Measurements from ENCODE around the gene ERFE.
A peak's percentile ranks its signal among the peaks of the same experiment; 100 is the strongest.

The ERFE gene

DNA sequence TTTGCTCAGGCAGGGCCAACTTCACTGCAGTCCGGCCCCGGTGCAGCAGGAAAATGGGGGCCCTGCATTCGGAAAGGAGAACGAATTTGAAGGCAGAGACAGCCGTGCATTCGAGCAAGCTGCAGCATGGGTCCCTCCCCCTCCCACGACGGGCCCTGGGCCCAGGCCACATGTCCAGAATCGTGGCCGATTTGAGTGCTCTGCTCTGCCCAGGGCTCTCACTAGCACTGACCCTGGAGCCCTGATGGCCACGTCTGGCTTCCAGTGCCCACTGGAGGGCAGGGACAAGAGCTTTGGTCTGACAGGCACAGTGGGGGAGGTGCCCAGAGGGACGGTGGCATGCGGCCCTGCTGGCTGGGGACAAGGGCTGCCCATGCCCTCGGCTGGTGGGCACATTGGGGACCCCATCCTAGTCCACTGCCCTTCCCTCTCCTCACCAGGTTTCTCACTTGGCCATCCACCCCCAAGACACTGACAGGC is 34.7 kb upstream of the ERFE start:
- Histone ChIP-seq H3K4me1 (peaks cover 7 to 60% (median 43%) of the 10 kb centered on the region in 10 experiments; a peak in 19 of 20 replicates), H3K4me2 (peak overlapping the region in 8 of 11 experiments; percentile 2 to 54 (median 48); a peak in 10 of 22 replicates)
- TF ChIP-seq Cebpa-rat (IDR thresholded peaks at IDR 0.05) = no peak

DNA sequence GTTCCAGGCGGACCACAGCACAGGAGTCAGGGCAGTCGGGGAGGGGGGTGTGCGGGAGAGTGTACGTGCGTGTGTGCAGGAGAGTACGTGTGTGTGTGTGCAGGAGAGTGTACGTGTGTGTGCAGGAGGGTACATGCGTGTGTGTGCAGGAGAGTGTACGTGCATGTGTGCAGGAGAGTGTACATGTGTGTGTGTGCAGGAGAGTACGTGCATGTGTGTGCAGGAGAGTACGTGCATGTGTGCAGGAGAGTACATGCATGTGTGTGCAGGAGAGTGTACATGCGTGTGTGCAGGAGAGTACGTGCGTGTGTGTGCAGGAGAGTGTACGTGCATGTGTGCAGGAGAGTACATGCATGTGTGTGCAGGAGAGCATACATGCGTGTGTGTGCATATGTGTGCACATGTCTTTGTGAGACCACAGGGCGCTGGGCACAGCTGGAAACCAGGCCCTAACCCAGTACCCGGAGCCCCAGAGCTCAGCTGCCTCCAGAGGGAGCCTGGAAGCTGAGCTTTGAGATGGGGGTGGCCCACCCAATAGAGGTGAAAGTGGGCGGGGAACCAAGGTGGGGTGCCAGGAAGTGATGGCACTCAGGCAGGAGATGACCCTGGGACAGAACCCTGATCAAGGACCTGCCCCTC is 34.2 kb upstream of the ERFE start:
- Histone ChIP-seq H3K4me1 (peaks cover 7 to 63% (median 42%) of the 10 kb centered on the region in 10 experiments; a peak in 19 of 20 replicates), H3K27me3 (peaks cover 0 to 5% (median 0%) of the 10 kb centered on the region in 11 experiments; a peak in 1 of 22 replicates), H3K27ac (no peak overlapping the region), H3K9me3 (replicated peaks in 1 of 11) (no peaks in the 10 kb centered on the region), H3K9ac (no peak overlapping the region), H3K36me3 (no peaks in the 10 kb centered on the region), H3K4me2 (0 out of 22 replicates have a peak overlapping the region, but pooled peaks of 1 of the 11 experiments have one; percentile 51), H3K4me3 (no peak overlapping the region), H4K20me1 (no peaks in the 10 kb centered on the region; a peak in 2 of 22 replicates)
- no peak for TF ChIP-seq Cebpa-rat (IDR thresholded peaks at IDR 0.05)

More for the DNA sequence above, 34.7 kb upstream of the ERFE start:
- H3K9ac ChIP-seq = no peak overlapping the region
- no peak overlapping the region for H3K27ac ChIP-seq
- no peak overlapping the region for H3K4me3 ChIP-seq
- H3K27me3 ChIP-seq = peaks cover 0 to 5% (median 0%) of the 10 kb centered on the region in 11 experiments; a peak in 1 of 22 replicates
- H3K36me3 ChIP-seq = no peaks in the 10 kb centered on the region
- no peaks in the 10 kb centered on the region for H3K9me3 ChIP-seq (replicated peaks in 1 of 11)
- H4K20me1 ChIP-seq = no peaks in the 10 kb centered on the region; a peak in 2 of 22 replicates

DNA sequence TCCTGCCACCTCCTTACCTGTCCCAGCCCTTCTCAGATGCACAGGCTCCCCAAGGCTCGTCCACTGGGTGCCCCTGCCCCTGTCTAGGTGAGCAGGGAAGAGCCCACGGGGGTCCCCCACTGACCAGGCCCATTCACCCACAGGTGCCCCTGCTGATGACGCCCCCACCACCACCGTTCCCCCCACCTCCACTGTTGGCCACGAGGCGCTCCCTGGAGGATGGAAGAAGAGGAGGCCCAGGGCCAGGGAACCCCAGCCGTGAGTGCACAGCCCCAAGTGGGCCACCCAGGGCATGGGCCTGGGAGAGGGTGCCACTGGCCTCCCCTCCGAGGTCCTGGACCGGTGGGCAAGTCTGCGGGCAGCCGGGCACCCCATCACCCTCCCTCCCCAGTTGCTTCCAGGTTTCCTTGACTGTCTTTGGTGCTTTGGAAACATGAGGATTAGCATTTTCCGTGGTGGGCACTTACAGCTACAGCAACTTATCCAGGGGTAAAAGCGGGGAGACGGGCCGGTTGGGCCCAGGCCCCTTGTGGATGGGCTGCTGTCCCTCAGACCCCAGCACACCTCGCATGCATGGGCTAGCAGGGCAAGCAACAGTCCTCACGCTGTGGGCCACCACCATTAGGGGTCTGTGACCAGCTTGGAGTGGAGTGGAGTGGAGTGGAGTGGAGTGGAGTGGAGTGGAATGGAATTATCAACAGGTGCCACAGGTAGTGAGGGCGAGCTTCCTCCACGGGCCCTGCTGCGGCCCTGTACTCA is 33.5 kb upstream of the ERFE start:
- no peak overlapping the region for H3K27ac ChIP-seq
- H3K4me2 ChIP-seq = no peak overlapping the region
- H3K9me3 ChIP-seq (replicated peaks in 1 of 11) = no peaks in the 10 kb centered on the region
- TF ChIP-seq Cebpa-rat (IDR thresholded peaks at IDR 0.05) = no peak
- H3K4me1 ChIP-seq = peaks cover 1 to 63% (median 41%) of the 10 kb centered on the region in 10 experiments; a peak in 18 of 20 replicates
- no peak overlapping the region for H3K4me3 ChIP-seq
- H3K9ac ChIP-seq = no peak overlapping the region
- peaks cover 0 to 2% (median 0%) of the 10 kb centered on the region in 11 experiments; a peak in 2 of 22 replicates for H4K20me1 ChIP-seq
- no peaks in the 10 kb centered on the region for H3K36me3 ChIP-seq
- H3K27me3 ChIP-seq = peaks cover 0 to 3% (median 0%) of the 10 kb centered on the region in 11 experiments; a peak in 4 of 22 replicates

DNA sequence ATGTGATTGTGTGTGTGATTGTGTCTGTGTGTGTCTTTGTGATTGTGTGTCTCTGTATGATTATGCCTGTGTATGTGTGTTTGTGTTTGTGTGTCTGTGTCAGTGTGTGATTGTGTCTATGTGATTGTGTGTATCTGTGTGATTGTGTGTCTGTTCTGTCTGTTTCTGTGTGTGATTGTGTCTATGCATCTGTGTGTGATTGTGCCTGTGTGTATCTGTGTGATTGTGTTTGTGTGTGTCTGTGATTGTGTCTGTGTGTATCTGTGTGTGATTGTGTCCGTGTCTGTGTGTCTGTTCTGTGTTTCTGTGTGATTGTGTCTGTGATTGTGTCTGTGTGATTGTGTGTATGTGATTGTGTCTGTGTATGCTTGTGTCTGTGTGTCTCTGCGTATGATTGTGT is 32.4 kb upstream of the ERFE start:
- TF ChIP-seq Cebpa-rat (IDR thresholded peaks at IDR 0.05) = no peak
- peaks cover 8 to 65% (median 44%) of the 10 kb centered on the region in 10 experiments; a peak in 18 of 20 replicates for H3K4me1 ChIP-seq
- H3K9ac ChIP-seq = no peak overlapping the region
- H3K4me2 ChIP-seq = peak overlapping the region in 1 of 11 experiments; percentile 59; a peak in 1 of 22 replicates
- peaks cover 0 to 4% (median 0%) of the 10 kb centered on the region in 11 experiments; a peak in 1 of 22 replicates for H4K20me1 ChIP-seq
- H3K36me3 ChIP-seq = no peaks in the 10 kb centered on the region
- H3K9me3 ChIP-seq (replicated peaks in 1 of 11) = no peaks in the 10 kb centered on the region
- H3K4me3 ChIP-seq = no peak overlapping the region
- H3K27me3 ChIP-seq = peaks cover 0 to 13% (median 0%) of the 10 kb centered on the region in 11 experiments; a peak in 8 of 22 replicates
- no peak overlapping the region for H3K27ac ChIP-seq

DNA sequence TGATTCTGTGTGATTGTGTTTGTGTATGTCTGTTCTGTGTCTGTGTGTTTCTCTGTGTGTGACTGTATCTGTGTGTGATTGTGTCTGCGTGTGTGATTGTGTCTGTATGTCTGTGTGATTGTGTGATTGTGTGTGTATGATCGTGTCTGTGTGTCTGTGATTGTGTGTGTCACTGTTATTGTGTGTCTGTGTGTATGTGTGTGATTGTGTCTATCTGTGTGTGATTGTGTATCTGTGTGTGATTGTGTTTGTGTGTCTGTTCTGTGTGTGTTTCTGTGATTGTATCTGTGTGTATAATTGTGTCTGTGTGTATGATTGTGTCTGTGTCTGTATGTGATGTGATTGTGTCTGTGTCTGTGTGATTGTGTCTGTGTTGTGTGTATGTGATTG is 32.0 kb upstream of the ERFE start:
- TF ChIP-seq Cebpa-rat (IDR thresholded peaks at IDR 0.05) = no peak
- no peaks in the 10 kb centered on the region for H3K9me3 ChIP-seq (replicated peaks in 1 of 11)
- peak overlapping the region in 4 of 11 experiments; percentile 10 to 52 (median 39); a peak in 3 of 22 replicates for H3K9ac ChIP-seq
- H3K27ac ChIP-seq = no peak overlapping the region
- peaks cover 0 to 18% (median 0%) of the 10 kb centered on the region in 11 experiments; a peak in 8 of 22 replicates for H3K27me3 ChIP-seq
- no peaks in the 10 kb centered on the region for H3K36me3 ChIP-seq
- H3K4me2 ChIP-seq = peak overlapping the region; percentile 19 to 59 (median 37); a peak in 16 of 22 replicates
- H3K4me3 ChIP-seq = no peak overlapping the region
- peaks cover 0 to 4% (median 0%) of the 10 kb centered on the region in 11 experiments; a peak in 1 of 22 replicates for H4K20me1 ChIP-seq
- peaks cover 13 to 70% (median 48%) of the 10 kb centered on the region in 10 experiments; a peak in 18 of 20 replicates for H3K4me1 ChIP-seq

DNA sequence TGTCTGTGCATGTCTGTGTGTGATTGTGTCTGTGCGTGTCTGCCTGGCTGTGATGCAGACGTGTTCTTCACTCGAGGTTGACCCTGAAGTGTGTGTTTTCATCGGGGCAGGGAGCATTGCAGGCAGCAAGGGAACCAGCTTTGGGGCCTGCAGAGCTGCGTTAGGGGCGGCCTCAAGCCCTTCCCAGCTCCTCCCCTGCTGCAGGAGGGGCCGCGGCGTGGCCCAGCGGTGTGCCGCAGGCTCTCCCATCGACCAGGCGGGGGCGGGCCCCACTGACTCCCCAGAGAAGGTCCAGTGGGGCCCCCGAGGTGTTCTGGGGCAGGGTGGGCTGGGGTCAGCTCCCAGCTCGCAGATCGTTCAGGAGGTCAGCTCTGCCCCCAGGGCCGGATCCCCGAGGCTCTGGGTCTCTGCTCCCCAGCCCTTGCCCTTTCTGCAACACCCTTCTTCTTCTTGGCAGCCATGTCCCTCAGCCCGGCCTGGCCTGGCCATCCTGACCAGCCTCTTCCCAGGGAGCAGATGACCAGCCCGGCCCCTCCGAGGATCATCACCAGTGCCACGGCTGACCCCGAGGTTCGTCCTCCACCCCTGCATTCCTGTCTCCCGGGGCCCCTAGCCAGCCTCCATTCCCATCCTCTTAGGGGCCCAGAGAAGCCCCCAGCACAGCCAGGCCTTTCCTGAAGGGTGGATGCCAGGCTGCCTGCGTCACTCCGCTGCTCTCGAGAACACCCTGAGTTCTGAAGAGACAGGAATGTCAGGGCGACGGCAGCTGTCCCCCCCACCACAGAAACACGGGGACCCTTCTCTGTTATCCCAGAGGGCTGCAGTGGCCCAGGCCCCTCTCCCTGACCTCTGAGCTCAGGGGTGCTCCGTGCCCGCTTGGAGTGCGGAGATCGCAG is 31.4 kb upstream of the ERFE start:
- H4K20me1 ChIP-seq = peaks cover 0 to 4% (median 0%) of the 10 kb centered on the region in 11 experiments; a peak in 1 of 22 replicates
- peaks cover 14 to 71% (median 54%) of the 10 kb centered on the region in 10 experiments; a peak in 18 of 20 replicates for H3K4me1 ChIP-seq
- no peak overlapping the region for H3K27ac ChIP-seq
- H3K9me3 ChIP-seq (replicated peaks in 1 of 11) = no peaks in the 10 kb centered on the region
- H3K4me3 ChIP-seq = no peak overlapping the region
- H3K36me3 ChIP-seq = no peaks in the 10 kb centered on the region
- peaks cover 0 to 21% (median 0%) of the 10 kb centered on the region in 11 experiments; a peak in 8 of 22 replicates for H3K27me3 ChIP-seq
- H3K9ac ChIP-seq = peak overlapping the region in 4 of 11 experiments; percentile 10 to 52 (median 39); a peak in 3 of 22 replicates
- H3K4me2 ChIP-seq = peak overlapping the region; percentile 19 to 59 (median 37); a peak in 18 of 22 replicates
- TF ChIP-seq Cebpa-rat (IDR thresholded peaks at IDR 0.05) = no peak

DNA sequence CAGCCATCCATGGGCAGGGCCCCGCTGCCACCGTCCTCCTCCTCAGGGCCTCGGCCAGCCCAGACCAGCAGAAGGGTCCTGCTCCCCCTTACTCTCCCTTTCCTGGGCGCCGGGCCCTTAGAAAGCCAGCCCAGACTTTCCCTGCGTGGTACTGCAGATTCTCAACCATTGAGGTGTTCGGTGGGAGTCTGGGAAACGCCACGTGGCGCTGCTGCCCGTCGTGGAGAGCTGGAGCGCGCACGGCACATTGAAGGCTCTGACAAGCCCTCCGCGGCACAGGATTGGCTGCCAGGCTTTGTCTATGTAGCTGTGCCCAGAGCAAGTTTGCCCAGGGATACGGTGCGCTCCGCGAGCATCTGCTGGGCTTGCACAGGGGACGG is 30.7 kb upstream of the ERFE start:
- H3K27me3 ChIP-seq = peaks cover 0 to 21% (median 0%) of the 10 kb centered on the region in 11 experiments; a peak in 8 of 22 replicates
- peak overlapping the region in 6 of 11 experiments; percentile 34 to 59 (median 38); a peak in 9 of 22 replicates for H3K4me2 ChIP-seq
- no peak overlapping the region for H3K9ac ChIP-seq
- peaks cover 17 to 71% (median 58%) of the 10 kb centered on the region in 10 experiments; a peak in 18 of 20 replicates for H3K4me1 ChIP-seq
- H3K36me3 ChIP-seq = no peaks in the 10 kb centered on the region
- TF ChIP-seq Cebpa-rat (IDR thresholded peaks at IDR 0.05) = no peak
- no peak overlapping the region for H3K4me3 ChIP-seq
- peaks cover 0 to 4% (median 0%) of the 10 kb centered on the region in 11 experiments; a peak in 1 of 22 replicates for H4K20me1 ChIP-seq
- no peak overlapping the region for H3K27ac ChIP-seq
- H3K9me3 ChIP-seq (replicated peaks in 1 of 11) = no peaks in the 10 kb centered on the region

DNA sequence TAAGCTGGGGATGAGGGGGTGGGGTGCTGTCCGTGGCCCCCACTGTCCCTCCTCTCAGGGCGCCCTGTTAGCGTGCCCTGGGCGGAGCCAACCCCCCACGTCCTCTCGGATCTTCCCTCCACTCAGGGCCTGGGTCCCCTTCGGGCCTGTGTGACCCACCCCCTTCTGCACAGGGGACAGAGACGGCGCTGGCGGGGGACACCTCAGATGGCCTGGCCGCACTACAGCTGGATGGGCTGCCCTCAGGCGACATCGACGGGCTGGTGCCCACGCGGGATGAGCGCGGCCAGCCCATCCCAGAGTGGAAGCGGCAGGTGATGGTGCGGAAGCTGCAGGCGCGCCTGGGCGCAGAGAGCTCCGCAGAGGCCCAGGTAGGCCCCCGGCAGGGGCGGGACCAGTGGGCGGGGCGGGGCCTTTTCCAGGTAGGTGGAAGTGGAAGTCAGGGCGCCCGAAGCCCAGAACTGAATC is 30.2 kb upstream of the ERFE start:
- Histone ChIP-seq H3K9ac (no peak overlapping the region), H3K27me3 (peaks cover 0 to 21% (median 0%) of the 10 kb centered on the region in 11 experiments; a peak in 8 of 22 replicates), H3K4me1 (peaks cover 23 to 71% (median 58%) of the 10 kb centered on the region in 10 experiments; a peak in 18 of 20 replicates), H4K20me1 (peaks cover 0 to 4% (median 0%) of the 10 kb centered on the region in 11 experiments; a peak in 1 of 22 replicates), H3K27ac (no peak overlapping the region), H3K9me3 (replicated peaks in 1 of 11) (no peaks in the 10 kb centered on the region), H3K36me3 (no peaks in the 10 kb centered on the region), H3K4me3 (no peak overlapping the region), H3K4me2 (no peak overlapping the region)
- no peak for TF ChIP-seq Cebpa-rat (IDR thresholded peaks at IDR 0.05)

Data from BLaER1 treated with 17β-estradiol and CSF1 and Interleukin-3, amounts not matched to agents 10 nM and 100 nM (cell line).